ENCODE results near the gene CCDC27. TPM values are rescaled to one million over a fixed set of nuclear protein-coding genes. Genes with fewer than 3 reads are reported as not detected.

The CCDC27 gene
- not detected for total RNA-seq (2021; ENCODE audit: unreplicated experiment)
- polyA plus RNA-seq (2012), result not detected in 2 replicates
- not detected for Bru-seq, nascent RNA
- BruChase-seq, experiment 1, labeled RNA remaining after a 6-hour chase, result not detected
- BruChase-seq, experiment 2, labeled RNA remaining after a 2-hour chase, result not detected
- long read RNA-seq, result 0 reads

- H3K79me2 ChIP-seq (ENCODE audit: insufficient read depth, low read length), result no peaks in the 10 kb centered on the region
- no peaks in the 10 kb centered on the region for H3K9me3 ChIP-seq (ENCODE audit: control insufficient read depth in 1 of 2, insufficient read depth in 1 of 2, low read depth in 1 of 2, low read length in 2 of 2)
- no peaks in the 10 kb centered on the region for H3K36me3 ChIP-seq (ENCODE audit: control insufficient read depth in 1 of 2, insufficient read depth in 2 of 2, low read length in 2 of 2)
- H2AFZ ChIP-seq (ENCODE audit: low read depth, low read length, poor library complexity, severe bottlenecking), result no peak within 1 kb of the TSS
- H3K4me2 ChIP-seq (ENCODE audit: low read length), result no peak within 1 kb of the TSS
- ChIA-PET RAD21 (ENCODE audit: low non-redundant PET in 1 of 2, low total read pairs in 2 of 2, uncharacterized antibody in 2 of 2, unreplicated experiment in 2 of 2) (no interaction called here), CTCF (no interaction called here), POLR2A (no interaction called here)
- no peak within 1 kb of the TSS for H3K27ac ChIP-seq (ENCODE audit: low read depth, low read length)
- DNase-seq (ENCODE audit: low read depth, low spot score), result no peak
- H3K4me1 ChIP-seq (ENCODE audit: control insufficient read depth in 1 of 2, insufficient read depth in 2 of 2, low read length in 2 of 2), result no peaks in the 10 kb centered on the region
- no peaks in the 10 kb centered on the region for H3K9me2 ChIP-seq (ENCODE audit: insufficient read depth)
- no TSS peak for BruUV-seq (replicated peaks)
- peaks cover 12% of the 10 kb centered on the region for H3K27me3 ChIP-seq (ENCODE audit: insufficient read depth, low read length)
- no peaks in the 10 kb centered on the region for H4K20me1 ChIP-seq (ENCODE audit: insufficient read depth)
- no peak within 1 kb of the TSS for H3K9ac ChIP-seq (ENCODE audit: low read length)
- ATAC-seq, result no peak
- no peak within 1 kb of the TSS for H3K4me3 ChIP-seq (replicated peaks in 1 of 2; ENCODE audit: low read depth in 1 of 2, low read length in 2 of 2)
- no peak for TF ChIP-seq SIN3A (IDR thresholded peaks at IDR 0.05; ENCODE audit: low read depth)
- no peak for TF ChIP-seq MAX (IDR thresholded peaks at IDR 0.05)
- TF ChIP-seq, protein P1, sequence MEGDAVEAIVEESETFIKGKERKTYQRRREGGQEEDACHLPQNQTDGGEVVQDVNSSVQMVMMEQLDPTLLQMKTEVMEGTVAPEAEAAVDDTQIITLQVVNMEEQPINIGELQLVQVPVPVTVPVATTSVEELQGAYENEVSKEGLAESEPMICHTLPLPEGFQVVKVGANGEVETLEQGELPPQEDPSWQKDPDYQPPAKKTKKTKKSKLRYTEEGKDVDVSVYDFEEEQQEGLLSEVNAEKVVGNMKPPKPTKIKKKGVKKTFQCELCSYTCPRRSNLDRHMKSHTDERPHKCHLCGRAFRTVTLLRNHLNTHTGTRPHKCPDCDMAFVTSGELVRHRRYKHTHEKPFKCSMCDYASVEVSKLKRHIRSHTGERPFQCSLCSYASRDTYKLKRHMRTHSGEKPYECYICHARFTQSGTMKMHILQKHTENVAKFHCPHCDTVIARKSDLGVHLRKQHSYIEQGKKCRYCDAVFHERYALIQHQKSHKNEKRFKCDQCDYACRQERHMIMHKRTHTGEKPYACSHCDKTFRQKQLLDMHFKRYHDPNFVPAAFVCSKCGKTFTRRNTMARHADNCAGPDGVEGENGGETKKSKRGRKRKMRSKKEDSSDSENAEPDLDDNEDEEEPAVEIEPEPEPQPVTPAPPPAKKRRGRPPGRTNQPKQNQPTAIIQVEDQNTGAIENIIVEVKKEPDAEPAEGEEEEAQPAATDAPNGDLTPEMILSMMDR (IDR thresholded peaks at IDR 0.05 in 2 of 3, conservative IDR thresholded peaks at IDR 0.05 in 1 of 3; ENCODE audit: borderline replicate concordance in 1 of 3, insufficient read depth in 1 of 3, low read depth in 2 of 3, low read length in 2 of 3), result no peak
- TF ChIP-seq SRF (IDR thresholded peaks at IDR 0.05; ENCODE audit: low read depth), result no peak
- TF ChIP-seq RAD21 (IDR thresholded peaks at IDR 0.05; ENCODE audit: low read depth), result no peak
- no peak for TF ChIP-seq SP1 (IDR thresholded peaks at IDR 0.05; ENCODE audit: low read depth)
- TF ChIP-seq EGR1 (IDR thresholded peaks at IDR 0.05; ENCODE audit: low read depth), result no peak
- TF ChIP-seq POLR2A (IDR thresholded peaks at IDR 0.05; ENCODE audit: borderline replicate concordance, extremely low read depth, insufficient read depth, insufficient read length), result no peak
- TF ChIP-seq FOSL1 (IDR thresholded peaks at IDR 0.05; ENCODE audit: low read depth), result no peak
- TF ChIP-seq ELF1 (IDR thresholded peaks at IDR 0.05; ENCODE audit: borderline replicate concordance, low read depth), result no peak
- no peak for TF ChIP-seq REST (IDR thresholded peaks at IDR 0.05; ENCODE audit: low read depth)
- TF ChIP-seq ATF3 (IDR thresholded peaks at IDR 0.05), result no peak
- no peak for TF ChIP-seq TCF7L2 (IDR thresholded peaks at IDR 0.05; ENCODE audit: borderline replicate concordance, extremely low read depth, insufficient read depth, insufficient read length)
- TF ChIP-seq EZH2phosphoT487 (IDR thresholded peaks at IDR 0.05; ENCODE audit: borderline replicate concordance), result no peak
- TF ChIP-seq EZH2 (IDR thresholded peaks at IDR 0.05), result no peak
- TF ChIP-seq POLR2AphosphoS5 (IDR thresholded peaks at IDR 0.05; ENCODE audit: low read depth, low read length), result no peak
- TF ChIP-seq ZFX (IDR thresholded peaks at IDR 0.05), result no peak
- no peak for TF ChIP-seq CBX3 (IDR thresholded peaks at IDR 0.05; ENCODE audit: low read depth)
- TF ChIP-seq YY1 (IDR thresholded peaks at IDR 0.05; ENCODE audit: extremely low read depth, insufficient replicate concordance, low read depth, low read length), result no peak
- intact Hi-C loops (cut with micrococcal nuclease), result no loop called here
Measured at GRCh38 chr1:3752400-3752945, at the start of gene CCDC27. CCDC27 (plus strand) TSS chr1:3752450; CDS start chr1:3752482, 32 bp downstream.

All from HCT116 (cell line).